Peyer's patch (tissue), 4 donors: ENCODE measurements around the gene SPRN.

ENCODE experiments used
- CTCF ChIP-seq, 6 experiments: fragments of 450-650 bp in 4 of 6; fragments of 200-600 bp in 2 of 6; sonication (generic) in 1 of 6; IDR thresholded peaks; one replicate each; pipeline ENCODE4 v1.5.1; 2017 to 2019; ENCODE audit warnings: antibody characterized with exemption in 6 of 6, mild to moderate bottlenecking in 3 of 6, moderate library complexity in 1 of 6
- POLR2A ChIP-seq, 2 donors: fragments of 450-650 bp; IDR thresholded peaks; one replicate each; pipeline ENCODE4 v1.5.1; 2017; ENCODE audit warnings: antibody characterized with exemption in 2 of 2, mild to moderate bottlenecking in 2 of 2, moderate library complexity in 2 of 2

- no peak for TF ChIP-seq POLR2A (IDR thresholded peaks at IDR 0.05)
- no peak for TF ChIP-seq CTCF (IDR thresholded peaks at IDR 0.05)
Observed at GRCh38 chr10:133399123-133399601, 25.3 kb downstream of the SPRN start.
